ENCODE results near the gene PRR20G. TPM values are rescaled to one million over a fixed set of nuclear protein-coding genes. Genes with fewer than 3 reads are reported as not detected.

PRR20G gene
- total and polyA plus RNA-seq, 10 of the 15 experiments (the other 5 are each of a cell fraction or from before 2014, with no cell fraction given): not detected

DNA sequence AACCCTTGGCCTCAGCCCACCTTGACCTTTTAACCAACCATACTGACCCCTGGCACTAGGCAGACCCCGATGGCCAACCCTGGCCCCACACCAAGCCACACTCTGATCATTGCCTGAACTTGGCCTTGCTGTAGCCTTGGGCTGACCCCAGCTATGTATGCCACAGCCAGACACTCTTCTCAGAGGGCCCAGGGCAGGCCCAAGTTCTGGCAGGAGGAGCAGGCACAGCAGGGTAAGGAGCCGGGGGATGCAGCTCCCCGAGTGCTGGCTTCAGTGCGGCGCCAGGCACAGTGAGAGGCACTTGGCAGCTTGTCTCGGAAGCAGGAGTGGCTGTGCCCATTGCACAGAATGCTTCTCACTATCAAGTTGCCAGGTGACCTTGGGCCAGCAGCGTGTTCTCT, 22.3 kb downstream of the PRR20G start:
- Histone ChIP-seq H3K27ac (ENCODE audit: control insufficient read depth, insufficient read depth) (no peak overlapping the region), H4K20me1 (ENCODE audit: control insufficient read depth, insufficient read depth) (no peaks in the 10 kb centered on the region), H3K9me3 (replicated peaks; ENCODE audit: control insufficient read depth, insufficient read depth, low read length) (no peaks in the 10 kb centered on the region; the same call in 2 of the 3 replicates), H3K4me2 (ENCODE audit: control insufficient read depth, insufficient read depth) (no peak overlapping the region), H2AFZ (ENCODE audit: control insufficient read depth, low read depth, low read length) (no peak overlapping the region), H3K4me1 (ENCODE audit: control insufficient read depth, insufficient read depth, low read length) (no peaks in the 10 kb centered on the region), H3K9ac (ENCODE audit: control insufficient read depth, insufficient read depth, low read length) (no peak overlapping the region), H3K4me3 (no peak overlapping the region), H3K27me3 (replicated peaks in 1 of 2; ENCODE audit: control insufficient read depth in 2 of 2, insufficient read depth in 2 of 2, low read length in 1 of 2) (no peaks in the 10 kb centered on the region; a peak in 1 of 4 replicates), H3K36me3 (ENCODE audit: control insufficient read depth in 2 of 2, insufficient read depth in 2 of 2, low read length in 1 of 2) (no peaks in the 10 kb centered on the region), H3K79me2 (ENCODE audit: control insufficient read depth, insufficient read depth, low read length) (no peaks in the 10 kb centered on the region)
- no peak for FAIRE-seq
- WGBS (ENCODE audit: insufficient coverage, insufficient replicate concordance, low lambda C conversion rate, missing lambda C conversion rate): 53% methylated on average over 7 of the region's 7 CpGs
- no peak for ATAC-seq
- ChIA-PET SMC1A (ENCODE audit: uncharacterized antibody, unreplicated experiment) (interaction anchor here (0.5 kb wide), 1 partner anchor 26 kb away, joined by 3 read pairs; no protein-coding TSS in a partner anchor), POLR2A (no interaction called here), CTCF (interaction anchor here (1.4 kb wide), 1 partner anchor 37 kb away, joined by 3 read pairs; no protein-coding TSS in a partner anchor), RAD21 (ENCODE audit: unreplicated experiment) (no interaction called here)
- in situ Hi-C loops (cut with MboI) (no loop called here), intact Hi-C loops (cut with micrococcal nuclease; ENCODE audit: unreplicated experiment) (no loop called here)
- BruUV-seq (replicated peaks): no TSS peak
- TF ChIP-seq, protein P1, sequence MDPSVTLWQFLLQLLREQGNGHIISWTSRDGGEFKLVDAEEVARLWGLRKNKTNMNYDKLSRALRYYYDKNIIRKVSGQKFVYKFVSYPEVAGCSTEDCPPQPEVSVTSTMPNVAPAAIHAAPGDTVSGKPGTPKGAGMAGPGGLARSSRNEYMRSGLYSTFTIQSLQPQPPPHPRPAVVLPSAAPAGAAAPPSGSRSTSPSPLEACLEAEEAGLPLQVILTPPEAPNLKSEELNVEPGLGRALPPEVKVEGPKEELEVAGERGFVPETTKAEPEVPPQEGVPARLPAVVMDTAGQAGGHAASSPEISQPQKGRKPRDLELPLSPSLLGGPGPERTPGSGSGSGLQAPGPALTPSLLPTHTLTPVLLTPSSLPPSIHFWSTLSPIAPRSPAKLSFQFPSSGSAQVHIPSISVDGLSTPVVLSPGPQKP (IDR thresholded peaks at IDR 0.05; ENCODE audit: low read depth, low read length): no peak
- TF ChIP-seq, protein P2, sequence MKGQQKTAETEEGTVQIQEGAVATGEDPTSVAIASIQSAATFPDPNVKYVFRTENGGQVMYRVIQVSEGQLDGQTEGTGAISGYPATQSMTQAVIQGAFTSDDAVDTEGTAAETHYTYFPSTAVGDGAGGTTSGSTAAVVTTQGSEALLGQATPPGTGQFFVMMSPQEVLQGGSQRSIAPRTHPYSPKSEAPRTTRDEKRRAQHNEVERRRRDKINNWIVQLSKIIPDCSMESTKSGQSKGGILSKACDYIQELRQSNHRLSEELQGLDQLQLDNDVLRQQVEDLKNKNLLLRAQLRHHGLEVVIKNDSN (IDR thresholded peaks at IDR 0.05; ENCODE audit: borderline replicate concordance, extremely low read length, insufficient read depth, low read depth, low read length): no peak
- TF ChIP-seq SMC3 (IDR thresholded peaks at IDR 0.05; ENCODE audit: borderline replicate concordance, low read length) (no peak), FOS (IDR thresholded peaks at IDR 0.05; ENCODE audit: borderline replicate concordance, extremely low read depth, insufficient read length) (no peak), TBL1XR1 (IDR thresholded peaks at IDR 0.05; ENCODE audit: low read depth, low read length) (no peak), SP1 (IDR thresholded peaks at IDR 0.05; ENCODE audit: low read depth, low read length) (no peak), ZNF622 (IDR thresholded peaks at IDR 0.05) (no peak)
- TF ChIP-seq, protein P3, sequence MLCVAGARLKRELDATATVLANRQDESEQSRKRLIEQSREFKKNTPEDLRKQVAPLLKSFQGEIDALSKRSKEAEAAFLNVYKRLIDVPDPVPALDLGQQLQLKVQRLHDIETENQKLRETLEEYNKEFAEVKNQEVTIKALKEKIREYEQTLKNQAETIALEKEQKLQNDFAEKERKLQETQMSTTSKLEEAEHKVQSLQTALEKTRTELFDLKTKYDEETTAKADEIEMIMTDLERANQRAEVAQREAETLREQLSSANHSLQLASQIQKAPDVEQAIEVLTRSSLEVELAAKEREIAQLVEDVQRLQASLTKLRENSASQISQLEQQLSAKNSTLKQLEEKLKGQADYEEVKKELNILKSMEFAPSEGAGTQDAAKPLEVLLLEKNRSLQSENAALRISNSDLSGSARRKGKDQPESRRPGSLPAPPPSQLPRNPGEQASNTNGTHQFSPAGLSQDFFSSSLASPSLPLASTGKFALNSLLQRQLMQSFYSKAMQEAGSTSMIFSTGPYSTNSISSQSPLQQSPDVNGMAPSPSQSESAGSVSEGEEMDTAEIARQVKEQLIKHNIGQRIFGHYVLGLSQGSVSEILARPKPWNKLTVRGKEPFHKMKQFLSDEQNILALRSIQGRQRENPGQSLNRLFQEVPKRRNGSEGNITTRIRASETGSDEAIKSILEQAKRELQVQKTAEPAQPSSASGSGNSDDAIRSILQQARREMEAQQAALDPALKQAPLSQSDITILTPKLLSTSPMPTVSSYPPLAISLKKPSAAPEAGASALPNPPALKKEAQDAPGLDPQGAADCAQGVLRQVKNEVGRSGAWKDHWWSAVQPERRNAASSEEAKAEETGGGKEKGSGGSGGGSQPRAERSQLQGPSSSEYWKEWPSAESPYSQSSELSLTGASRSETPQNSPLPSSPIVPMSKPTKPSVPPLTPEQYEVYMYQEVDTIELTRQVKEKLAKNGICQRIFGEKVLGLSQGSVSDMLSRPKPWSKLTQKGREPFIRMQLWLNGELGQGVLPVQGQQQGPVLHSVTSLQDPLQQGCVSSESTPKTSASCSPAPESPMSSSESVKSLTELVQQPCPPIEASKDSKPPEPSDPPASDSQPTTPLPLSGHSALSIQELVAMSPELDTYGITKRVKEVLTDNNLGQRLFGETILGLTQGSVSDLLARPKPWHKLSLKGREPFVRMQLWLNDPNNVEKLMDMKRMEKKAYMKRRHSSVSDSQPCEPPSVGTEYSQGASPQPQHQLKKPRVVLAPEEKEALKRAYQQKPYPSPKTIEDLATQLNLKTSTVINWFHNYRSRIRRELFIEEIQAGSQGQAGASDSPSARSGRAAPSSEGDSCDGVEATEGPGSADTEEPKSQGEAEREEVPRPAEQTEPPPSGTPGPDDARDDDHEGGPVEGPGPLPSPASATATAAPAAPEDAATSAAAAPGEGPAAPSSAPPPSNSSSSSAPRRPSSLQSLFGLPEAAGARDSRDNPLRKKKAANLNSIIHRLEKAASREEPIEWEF (IDR thresholded peaks at IDR 0.05; ENCODE audit: insufficient replicate concordance, low read depth, low read length): no peak
- no peak for DNase-seq (ENCODE audit: low read depth, low spot score)
